Astrocyte (in vitro differentiated cells and primary cell): ENCODE data around the gene TTBK1. TPM values are rescaled to one million over a fixed set of nuclear protein-coding genes. Genes with fewer than 3 reads are reported as not detected.

Source experiments
- DNase-seq: peaks from one replicate; pipeline ENCODE4 v3.0.0-alpha.2; 2010; ENCODE audit warnings: low read depth
- FAIRE-seq: peaks from 2 replicates; lab custom pipeline; 2011; peaks lifted over from hg19 to GRCh38; lab: Jason Lieb, UNC
- H2AFZ ChIP-seq: 2 replicates; pipeline ENCODE4 v1.6.0; 2012; ENCODE audit warnings: low read depth, low read length, inconsistent platforms
- H3K27ac ChIP-seq: 2 replicates; pipeline ENCODE4 v1.5.1; 2011; ENCODE audit warnings: low read depth, low read length, inconsistent platforms
- H3K27me3 ChIP-seq: 2 replicates; pipeline ENCODE4 v1.6.0; 2011; ENCODE audit warnings: low read length, inconsistent platforms; ENCODE audit not compliant: insufficient read depth
- H3K36me3 ChIP-seq: 2 replicates; pipeline ENCODE4 v1.5.1; 2011; ENCODE audit warnings: low read length, inconsistent platforms; ENCODE audit not compliant: insufficient read depth
- H3K4me1 ChIP-seq: 2 replicates; pipeline ENCODE4 v1.5.1; 2011; ENCODE audit warnings: low read length, inconsistent platforms; ENCODE audit not compliant: insufficient read depth
- H3K4me2 ChIP-seq: 2 replicates; pipeline ENCODE4 v1.6.0; 2012; ENCODE audit warnings: low read length, inconsistent platforms
- H3K4me3 ChIP-seq: 2 replicates; pipeline ENCODE4 v1.5.1; 2011; ENCODE audit warnings: low read depth, mild to moderate bottlenecking, low read length, inconsistent platforms; ENCODE audit not compliant: insufficient read depth
- H3K79me2 ChIP-seq: 2 replicates; pipeline ENCODE4 v1.6.0; 2012; ENCODE audit warnings: mild to moderate bottlenecking, low read length, inconsistent platforms; ENCODE audit not compliant: insufficient read depth
- H3K9ac ChIP-seq: 2 replicates; pipeline ENCODE4 v1.6.0; 2012; ENCODE audit warnings: mild to moderate bottlenecking, low read length, inconsistent platforms
- H3K9me3 ChIP-seq: 2 replicates; pipeline ENCODE4 v1.5.1; 2012; ENCODE audit warnings: low read depth, mild to moderate bottlenecking, low read length, inconsistent platforms; ENCODE audit not compliant: insufficient read depth
- H4K20me1 ChIP-seq: 2 replicates; pipeline ENCODE4 v1.6.0; 2012; ENCODE audit warnings: low read length, inconsistent platforms; ENCODE audit not compliant: insufficient read depth
- H3K27ac Mint-ChIP-seq: one replicate; pipeline ENCODE4 v1.8.0; 2021; ENCODE audit warnings: mild to moderate bottlenecking, mixed read lengths; ENCODE audit not compliant: unreplicated experiment
- H3K27me3 Mint-ChIP-seq: one replicate; pipeline ENCODE4 v1.8.0; 2021; ENCODE audit warnings: low read depth, mixed read lengths; ENCODE audit not compliant: unreplicated experiment
- H3K36me3 Mint-ChIP-seq: one replicate; pipeline ENCODE4 v1.8.0; 2021; ENCODE audit warnings: low read depth, mixed read lengths; ENCODE audit not compliant: unreplicated experiment
- H3K4me1 Mint-ChIP-seq: one replicate; pipeline ENCODE4 v1.8.0; 2021; ENCODE audit warnings: low read depth, mixed read lengths; ENCODE audit not compliant: unreplicated experiment
- H3K4me3 Mint-ChIP-seq: one replicate; pipeline ENCODE4 v1.8.0; 2021; ENCODE audit warnings: mild to moderate bottlenecking, moderate library complexity, mixed read lengths; ENCODE audit not compliant: unreplicated experiment
- H3K9me3 Mint-ChIP-seq: one replicate; pipeline ENCODE4 v1.8.0; 2021; ENCODE audit warnings: mild to moderate bottlenecking, mixed read lengths; ENCODE audit not compliant: unreplicated experiment
- CTCF ChIP-seq: IDR thresholded peaks from 2 replicates; pipeline ENCODE4 v1.5.1; 2011; ENCODE audit warnings: low read depth, mild to moderate bottlenecking, inconsistent platforms, low read length, moderate library complexity; ENCODE audit not compliant: insufficient read depth
- EZH2 ChIP-seq: IDR thresholded peaks from 2 replicates; pipeline ENCODE4 v1.6.1; 2012; ENCODE audit warnings: mild to moderate bottlenecking, low read length, inconsistent platforms; ENCODE audit not compliant: insufficient read depth
- total RNA-seq: library from RNA; stranded (reverse); gene quantifications from 2 replicates; pipeline ENCODE4 v1.2.1, GENCODE V29; 2021

Gene TTBK1
- total RNA-seq, 1 donor from 2014 or later: 0.14 TPM

GRCh38 chr6:43228951-43229802, 14.1 kb upstream of the TTBK1 start, which contains the start of gene DNPH1:
DNPH1 (minus strand) TSS chr6:43229481; CDS start chr6:43229456, 25 bp downstream.
- Histone ChIP-seq H3K36me3 (no peaks in the 10 kb centered on the region), H3K9ac (peak within 1 kb of the TSS; percentile 72), H3K9me3 (no peaks in the 10 kb centered on the region), H3K4me3 (peak within 1 kb of the TSS; percentile 62), H3K27ac (no peak within 1 kb of the TSS), H4K20me1 (no peaks in the 10 kb centered on the region), H3K79me2 (no peaks in the 10 kb centered on the region), H3K4me1 (peaks cover 5% of the 10 kb centered on the region), H3K27me3 (peaks cover 8% of the 10 kb centered on the region), H2AFZ (peak within 1 kb of the TSS; percentile 90), H3K4me2 (peak within 1 kb of the TSS; percentile 84)
- FAIRE-seq: no peak
- Mint-ChIP-seq H3K27me3 (peaks cover 25% of the 10 kb centered on the region), H3K36me3 (peaks cover 7% of the 10 kb centered on the region), H3K27ac (peak within 1 kb of the TSS; percentile 69), H3K4me1 (peaks cover 4% of the 10 kb centered on the region), H3K9me3 (no peaks in the 10 kb centered on the region), H3K4me3 (peak within 1 kb of the TSS; percentile 82)
- TF ChIP-seq CTCF (peak; percentile 60), EZH2 (no peak)
- DNase-seq: peak; percentile 32

GRCh38 chr6:43229803-43230620, 13.3 kb upstream of the TTBK1 start:
- FAIRE-seq: no peak
- no peaks in the 10 kb centered on the region for H3K9me3 ChIP-seq
- DNase-seq: no peak
- peak overlapping the region; percentile 72 for H3K9ac ChIP-seq
- no peak for TF ChIP-seq CTCF
- TF ChIP-seq EZH2: no peak
- peaks cover 2% of the 10 kb centered on the region for H3K36me3 Mint-ChIP-seq
- H3K4me2 ChIP-seq: peak overlapping the region; percentile 84
- no peaks in the 10 kb centered on the region for H3K4me1 Mint-ChIP-seq
- no peaks in the 10 kb centered on the region for H3K79me2 ChIP-seq
- no peaks in the 10 kb centered on the region for H4K20me1 ChIP-seq
- peak overlapping the region; percentile 62 for H3K4me3 ChIP-seq
- peak overlapping the region; percentile 77 for H3K4me3 Mint-ChIP-seq
- peak overlapping the region; percentile 90 for H2AFZ ChIP-seq
- H3K27me3 ChIP-seq: peaks cover 8% of the 10 kb centered on the region
- no peaks in the 10 kb centered on the region for H3K36me3 ChIP-seq
- no peaks in the 10 kb centered on the region for H3K4me1 ChIP-seq
- H3K27me3 Mint-ChIP-seq: peaks cover 27% of the 10 kb centered on the region
- H3K27ac Mint-ChIP-seq: peak overlapping the region; percentile 58
- H3K27ac ChIP-seq: no peak overlapping the region
- H3K9me3 Mint-ChIP-seq: no peaks in the 10 kb centered on the region
